Stimulated activated CD8-positive, alpha-beta memory T cell treated with anti-CD3 and anti-CD28 coated beads, Interleukin-4, amount 100 ng/mL, for 1 hour (primary cell): ENCODE data around the gene KCNK10.

Experiments used
- DNase-seq, 2 donors: peaks; one replicate each; pipeline ENCODE4 v3.0.0-alpha.2; 2020; ENCODE audit warnings: low read depth in 2 of 2, low spot score in 1 of 2

The KCNK10 gene

GRCh38 chr14:88323086-88323522 is at the start of gene KCNK10:
Gene KCNK10, minus strand, starts transcription at chr14:88323269. Its CDS starts 471 bp downstream, at chr14:88322798.
- no peak for DNase-seq

- DNase-seq, result no peak
Measured at GRCh38 chr14:88369496-88369895, 46.4 kb upstream of the KCNK10 start.

- no peak for DNase-seq
Measured at GRCh38 chr14:88364710-88365413, 41.8 kb upstream of the KCNK10 start.

GRCh38 chr14:88363644-88364043 is 40.6 kb upstream of the KCNK10 start:
- DNase-seq, result no peak

GRCh38 chr14:88359500-88359899 is 36.4 kb upstream of the KCNK10 start:
- DNase-seq, result no peak

- no peak for DNase-seq
Measured at GRCh38 chr14:88354358-88354757, 31.3 kb upstream of the KCNK10 start.

- no peak for DNase-seq
Measured at GRCh38 chr14:88352698-88353097, 29.6 kb upstream of the KCNK10 start.

- DNase-seq, result no peak
Measured at GRCh38 chr14:88351966-88352691, 29.1 kb upstream of the KCNK10 start.

- DNase-seq, result no peak
Measured at GRCh38 chr14:88348546-88348945, 25.5 kb upstream of the KCNK10 start.

- DNase-seq, result no peak
Measured at GRCh38 chr14:88346048-88346639, 23.1 kb upstream of the KCNK10 start.

GRCh38 chr14:88342980-88343379 is 19.9 kb upstream of the KCNK10 start:
- no peak for DNase-seq

GRCh38 chr14:88340357-88340756 is 17.3 kb upstream of the KCNK10 start:
- no peak for DNase-seq

GRCh38 chr14:88333036-88333435 is 10.0 kb upstream of the KCNK10 start:
- DNase-seq, result no peak

- DNase-seq, result no peak
Measured at GRCh38 chr14:88327497-88327896, 4.4 kb upstream of the KCNK10 start.

- DNase-seq, result no peak
Measured at GRCh38 chr14:88326352-88327103, 3.5 kb upstream of the KCNK10 start.

- DNase-seq, result no peak
Measured at GRCh38 chr14:88325883-88326282, 2.8 kb upstream of the KCNK10 start.

- no peak for DNase-seq
Measured at GRCh38 chr14:88324930-88325329, 1.9 kb upstream of the KCNK10 start.

- DNase-seq, result no peak
Measured at GRCh38 chr14:88324491-88324890, 1.4 kb upstream of the KCNK10 start.

- DNase-seq, result no peak
Measured at GRCh38 chr14:88323523-88324199, 592 bp upstream of the KCNK10 start.

GRCh38 chr14:88322504-88323085 is 474 bp downstream of the KCNK10 start:
- no peak for DNase-seq
